Measurements from ENCODE around the gene BMAL1.

Gene BMAL1

DNA sequence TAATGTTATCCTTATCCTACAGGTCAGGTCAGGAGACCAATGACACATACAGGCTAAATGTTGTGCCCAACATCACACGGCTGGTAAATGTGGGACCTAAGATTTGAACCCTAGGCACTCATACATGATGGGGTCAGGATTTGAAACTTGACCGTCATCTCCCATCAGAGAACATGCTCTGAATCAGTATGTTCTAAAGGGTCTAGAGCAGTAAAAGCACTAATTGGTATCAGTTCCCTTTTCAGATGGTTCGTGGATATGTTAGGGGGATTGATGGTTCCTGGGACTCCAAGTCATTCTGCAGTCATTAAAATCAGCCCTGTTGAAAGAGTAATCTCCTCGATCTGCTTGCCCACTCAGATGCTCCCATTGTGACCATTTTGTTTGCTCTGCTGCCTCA lies 65.5 kb downstream of the BMAL1 start:
- Histone ChIP-seq H3K27me3 (ENCODE audit: control insufficient read depth, insufficient read depth, low read length) (no peaks in the 10 kb centered on the region), H3K9ac (ENCODE audit: low read length) (no peak overlapping the region), H3K36me3 (ENCODE audit: control insufficient read depth, insufficient read depth, low read length) (no peaks in the 10 kb centered on the region), H3K4me1 (ENCODE audit: control insufficient read depth, insufficient read depth, low read length) (peaks cover 23% of the 10 kb centered on the region), H3K4me3 (ENCODE audit: low read length) (no peak overlapping the region), H3K9me3 (ENCODE audit: control insufficient read depth, low read length) (no peaks in the 10 kb centered on the region)

DNA sequence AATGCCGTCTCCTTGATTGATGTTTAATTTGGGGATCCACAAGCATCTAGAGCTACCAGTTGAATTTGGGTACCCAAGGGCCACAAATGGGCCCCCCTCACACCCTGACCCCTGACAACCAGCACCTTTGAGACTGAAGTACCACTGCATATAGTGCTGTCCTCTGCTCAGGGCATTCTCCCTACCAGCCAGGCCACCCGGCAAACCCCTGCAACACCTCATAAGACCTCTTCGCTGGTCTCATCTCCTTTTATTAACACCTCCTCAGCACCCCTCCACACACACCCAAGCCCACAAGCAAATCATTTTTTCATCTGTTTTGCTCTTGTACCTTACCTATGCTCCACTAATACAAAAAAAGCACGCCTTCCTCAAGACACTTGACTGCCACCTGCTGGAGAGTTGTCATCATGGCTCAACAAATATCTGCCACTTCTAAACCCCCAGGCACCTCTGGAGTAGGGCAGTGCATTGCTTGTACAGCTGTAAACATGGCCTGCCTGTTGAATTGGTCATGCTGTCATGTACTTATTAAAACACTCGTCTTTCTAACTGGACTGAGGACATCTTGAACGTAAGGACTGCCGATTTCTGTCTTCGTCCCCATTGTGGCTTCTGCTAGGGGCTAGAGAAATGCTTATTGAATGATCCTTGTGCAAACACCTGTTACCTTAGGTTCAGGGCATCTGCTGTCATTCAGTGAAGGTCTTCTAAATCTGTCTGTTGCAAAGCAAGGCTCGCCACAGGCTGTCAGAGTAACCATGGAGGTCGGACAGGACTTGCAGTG lies 66.5 kb downstream of the BMAL1 start:
- H3K4me3 ChIP-seq (ENCODE audit: low read length), result no peak overlapping the region
- H3K27me3 ChIP-seq (ENCODE audit: control insufficient read depth, insufficient read depth, low read length), result no peaks in the 10 kb centered on the region
- no peak overlapping the region for H3K9ac ChIP-seq (ENCODE audit: low read length)
- H3K4me1 ChIP-seq (ENCODE audit: control insufficient read depth, insufficient read depth, low read length), result peaks cover 16% of the 10 kb centered on the region
- no peaks in the 10 kb centered on the region for H3K9me3 ChIP-seq (ENCODE audit: control insufficient read depth, low read length)
- H3K36me3 ChIP-seq (ENCODE audit: control insufficient read depth, insufficient read depth, low read length), result no peaks in the 10 kb centered on the region

DNA sequence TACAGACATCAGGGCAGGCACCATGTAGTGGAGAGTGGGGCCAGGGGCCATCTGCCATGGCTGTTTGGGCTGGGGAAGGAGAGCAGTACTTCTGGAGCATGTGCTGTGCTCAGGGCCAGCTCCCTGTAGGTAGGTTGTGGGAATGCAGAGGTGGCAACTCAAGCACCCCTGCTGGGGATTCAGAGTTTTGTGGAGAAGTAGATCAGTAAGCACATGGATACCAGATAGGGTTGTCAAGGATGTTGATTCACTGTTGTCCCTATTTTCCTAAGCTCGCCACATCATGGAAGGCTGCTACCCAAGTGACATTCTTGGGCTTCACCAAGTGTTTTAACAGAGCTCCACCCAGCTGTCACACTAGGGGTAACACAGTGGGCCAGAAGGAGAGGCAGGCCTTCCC lies 67.2 kb downstream of the BMAL1 start:
- Histone ChIP-seq H3K4me3 (ENCODE audit: low read length) (no peak overlapping the region), H3K9ac (ENCODE audit: low read length) (no peak overlapping the region), H3K4me1 (ENCODE audit: control insufficient read depth, insufficient read depth, low read length) (peaks cover 9% of the 10 kb centered on the region), H3K27me3 (ENCODE audit: control insufficient read depth, insufficient read depth, low read length) (no peaks in the 10 kb centered on the region), H3K9me3 (ENCODE audit: control insufficient read depth, low read length) (no peaks in the 10 kb centered on the region), H3K36me3 (ENCODE audit: control insufficient read depth, insufficient read depth, low read length) (no peaks in the 10 kb centered on the region)

GRCh38 chr11:13346470-13346869 lies 68.9 kb downstream of the BMAL1 start:
- Histone ChIP-seq H3K9ac (ENCODE audit: low read length) (no peak overlapping the region), H3K4me1 (ENCODE audit: control insufficient read depth, insufficient read depth, low read length) (peaks cover 7% of the 10 kb centered on the region), H3K36me3 (ENCODE audit: control insufficient read depth, insufficient read depth, low read length) (no peaks in the 10 kb centered on the region), H3K27me3 (ENCODE audit: control insufficient read depth, insufficient read depth, low read length) (no peaks in the 10 kb centered on the region), H3K9me3 (ENCODE audit: control insufficient read depth, low read length) (no peaks in the 10 kb centered on the region), H3K4me3 (ENCODE audit: low read length) (no peak overlapping the region)

DNA sequence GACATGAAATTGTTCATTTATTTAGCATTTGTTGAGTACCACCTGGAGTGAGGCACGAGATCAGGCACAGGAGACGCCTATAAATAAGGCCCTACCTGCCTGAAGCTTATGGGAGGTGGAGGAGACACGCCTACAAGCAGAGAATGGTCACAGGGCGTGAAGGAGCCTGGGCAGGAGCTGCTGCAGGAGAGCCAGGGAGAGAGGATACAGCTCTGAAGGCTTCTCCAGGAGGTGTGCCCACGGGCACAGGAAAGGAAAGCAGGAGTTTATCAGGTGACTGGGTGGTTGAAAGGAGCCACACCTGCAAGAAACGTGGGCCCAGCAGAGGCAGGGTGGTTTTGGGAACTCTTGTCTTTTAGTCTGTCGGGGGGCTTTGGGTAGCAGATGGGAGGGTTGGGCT lies 70.3 kb downstream of the BMAL1 start:
- no peaks in the 10 kb centered on the region for H3K9me3 ChIP-seq (ENCODE audit: control insufficient read depth, low read length)
- H3K9ac ChIP-seq (ENCODE audit: low read length), result no peak overlapping the region
- no peak overlapping the region for H3K4me3 ChIP-seq (ENCODE audit: low read length)
- H3K36me3 ChIP-seq (ENCODE audit: control insufficient read depth, insufficient read depth, low read length), result no peaks in the 10 kb centered on the region
- H3K4me1 ChIP-seq (ENCODE audit: control insufficient read depth, insufficient read depth, low read length), result peaks cover 7% of the 10 kb centered on the region
- no peaks in the 10 kb centered on the region for H3K27me3 ChIP-seq (ENCODE audit: control insufficient read depth, insufficient read depth, low read length)

DNA sequence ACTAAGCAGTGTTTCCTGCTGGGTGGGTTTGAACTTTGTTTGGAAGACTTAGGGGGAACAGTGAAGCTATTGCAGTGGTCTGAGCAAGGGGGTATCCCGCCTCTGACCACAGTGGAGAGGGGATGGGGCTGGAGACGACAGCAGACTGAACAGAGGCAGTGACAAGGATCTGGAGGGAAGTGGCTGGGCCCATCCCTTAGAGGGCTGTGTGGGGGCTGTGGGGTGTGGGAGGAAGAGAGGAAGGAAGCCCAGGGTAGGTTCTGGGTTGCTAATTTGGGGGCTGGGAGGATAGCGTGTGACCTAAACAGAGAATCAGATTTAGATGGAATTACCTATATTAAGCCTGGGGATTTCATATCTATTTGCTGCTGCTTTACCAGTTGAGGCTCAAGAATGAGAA lies 70.7 kb downstream of the BMAL1 start:
- H3K9me3 ChIP-seq (ENCODE audit: control insufficient read depth, low read length), result no peaks in the 10 kb centered on the region
- H3K27me3 ChIP-seq (ENCODE audit: control insufficient read depth, insufficient read depth, low read length), result no peaks in the 10 kb centered on the region
- no peak overlapping the region for H3K9ac ChIP-seq (ENCODE audit: low read length)
- peaks cover 7% of the 10 kb centered on the region for H3K4me1 ChIP-seq (ENCODE audit: control insufficient read depth, insufficient read depth, low read length)
- no peaks in the 10 kb centered on the region for H3K36me3 ChIP-seq (ENCODE audit: control insufficient read depth, insufficient read depth, low read length)
- H3K4me3 ChIP-seq (ENCODE audit: low read length), result no peak overlapping the region

- Histone ChIP-seq H3K9me3 (ENCODE audit: control insufficient read depth, low read length) (no peaks in the 10 kb centered on the region), H3K4me3 (ENCODE audit: low read length) (no peak overlapping the region), H3K27me3 (ENCODE audit: control insufficient read depth, insufficient read depth, low read length) (no peaks in the 10 kb centered on the region), H3K36me3 (ENCODE audit: control insufficient read depth, insufficient read depth, low read length) (no peaks in the 10 kb centered on the region), H3K4me1 (ENCODE audit: control insufficient read depth, insufficient read depth, low read length) (peaks cover 7% of the 10 kb centered on the region), H3K9ac (ENCODE audit: low read length) (no peak overlapping the region)
Measured at GRCh38 chr11:13349046-13349445, 71.5 kb downstream of the BMAL1 start.

GRCh38 chr11:13349581-13349980 lies 72.0 kb downstream of the BMAL1 start:
- Histone ChIP-seq H3K4me1 (ENCODE audit: control insufficient read depth, insufficient read depth, low read length) (peaks cover 7% of the 10 kb centered on the region), H3K27me3 (ENCODE audit: control insufficient read depth, insufficient read depth, low read length) (no peaks in the 10 kb centered on the region), H3K4me3 (ENCODE audit: low read length) (no peak overlapping the region), H3K9me3 (ENCODE audit: control insufficient read depth, low read length) (no peaks in the 10 kb centered on the region), H3K9ac (ENCODE audit: low read length) (no peak overlapping the region), H3K36me3 (ENCODE audit: control insufficient read depth, insufficient read depth, low read length) (no peaks in the 10 kb centered on the region)

- Histone ChIP-seq H3K9ac (ENCODE audit: low read length) (no peak overlapping the region), H3K36me3 (ENCODE audit: control insufficient read depth, insufficient read depth, low read length) (peaks cover 5% of the 10 kb centered on the region), H3K4me1 (ENCODE audit: control insufficient read depth, insufficient read depth, low read length) (peaks cover 7% of the 10 kb centered on the region), H3K27me3 (ENCODE audit: control insufficient read depth, insufficient read depth, low read length) (no peaks in the 10 kb centered on the region), H3K4me3 (ENCODE audit: low read length) (no peak overlapping the region), H3K9me3 (ENCODE audit: control insufficient read depth, low read length) (no peaks in the 10 kb centered on the region)
Measured at GRCh38 chr11:13352711-13353110, 75.1 kb downstream of the BMAL1 start.

GRCh38 chr11:13354335-13354734 lies 76.7 kb downstream of the BMAL1 start:
- no peaks in the 10 kb centered on the region for H3K9me3 ChIP-seq (ENCODE audit: control insufficient read depth, low read length)
- H3K4me1 ChIP-seq (ENCODE audit: control insufficient read depth, insufficient read depth, low read length), result no peaks in the 10 kb centered on the region
- peaks cover 5% of the 10 kb centered on the region for H3K36me3 ChIP-seq (ENCODE audit: control insufficient read depth, insufficient read depth, low read length)
- no peak overlapping the region for H3K9ac ChIP-seq (ENCODE audit: low read length)
- no peak overlapping the region for H3K4me3 ChIP-seq (ENCODE audit: low read length)
- H3K27me3 ChIP-seq (ENCODE audit: control insufficient read depth, insufficient read depth, low read length), result no peaks in the 10 kb centered on the region

DNA sequence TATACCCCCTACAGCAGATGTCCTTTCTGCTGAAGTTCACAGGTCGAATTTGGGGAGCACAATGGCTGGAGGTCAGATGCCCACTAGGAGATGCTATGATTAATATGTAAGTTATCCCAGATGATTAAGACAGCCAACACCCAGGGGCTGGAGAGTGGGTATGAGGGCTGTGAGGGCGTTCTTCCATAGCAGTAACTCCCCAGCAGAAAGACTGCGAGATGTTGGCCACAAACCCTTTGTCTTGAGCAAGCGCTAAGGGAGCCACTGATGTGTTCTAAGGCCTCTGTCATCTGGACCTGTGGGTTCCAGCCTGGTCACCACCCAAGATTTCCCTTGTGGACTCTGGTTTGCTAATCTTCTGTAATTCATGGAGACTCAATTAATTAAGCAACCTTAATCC lies 77.6 kb downstream of the BMAL1 start:
- peaks cover 5% of the 10 kb centered on the region for H3K36me3 ChIP-seq (ENCODE audit: control insufficient read depth, insufficient read depth, low read length)
- no peaks in the 10 kb centered on the region for H3K27me3 ChIP-seq (ENCODE audit: control insufficient read depth, insufficient read depth, low read length)
- no peaks in the 10 kb centered on the region for H3K9me3 ChIP-seq (ENCODE audit: control insufficient read depth, low read length)
- no peak overlapping the region for H3K9ac ChIP-seq (ENCODE audit: low read length)
- no peak overlapping the region for H3K4me3 ChIP-seq (ENCODE audit: low read length)
- no peaks in the 10 kb centered on the region for H3K4me1 ChIP-seq (ENCODE audit: control insufficient read depth, insufficient read depth, low read length)

- Histone ChIP-seq H3K4me1 (ENCODE audit: control insufficient read depth, insufficient read depth, low read length) (no peaks in the 10 kb centered on the region), H3K4me3 (ENCODE audit: low read length) (no peak overlapping the region), H3K9ac (ENCODE audit: low read length) (no peak overlapping the region), H3K36me3 (ENCODE audit: control insufficient read depth, insufficient read depth, low read length) (peaks cover 5% of the 10 kb centered on the region), H3K27me3 (ENCODE audit: control insufficient read depth, insufficient read depth, low read length) (no peaks in the 10 kb centered on the region), H3K9me3 (ENCODE audit: control insufficient read depth, low read length) (no peaks in the 10 kb centered on the region)
Measured at GRCh38 chr11:13357232-13357631, 79.6 kb downstream of the BMAL1 start.

Data from mucosa of stomach (tissue), 1 donor.